ENCODE results near the gene PTPN22.

DNA sequence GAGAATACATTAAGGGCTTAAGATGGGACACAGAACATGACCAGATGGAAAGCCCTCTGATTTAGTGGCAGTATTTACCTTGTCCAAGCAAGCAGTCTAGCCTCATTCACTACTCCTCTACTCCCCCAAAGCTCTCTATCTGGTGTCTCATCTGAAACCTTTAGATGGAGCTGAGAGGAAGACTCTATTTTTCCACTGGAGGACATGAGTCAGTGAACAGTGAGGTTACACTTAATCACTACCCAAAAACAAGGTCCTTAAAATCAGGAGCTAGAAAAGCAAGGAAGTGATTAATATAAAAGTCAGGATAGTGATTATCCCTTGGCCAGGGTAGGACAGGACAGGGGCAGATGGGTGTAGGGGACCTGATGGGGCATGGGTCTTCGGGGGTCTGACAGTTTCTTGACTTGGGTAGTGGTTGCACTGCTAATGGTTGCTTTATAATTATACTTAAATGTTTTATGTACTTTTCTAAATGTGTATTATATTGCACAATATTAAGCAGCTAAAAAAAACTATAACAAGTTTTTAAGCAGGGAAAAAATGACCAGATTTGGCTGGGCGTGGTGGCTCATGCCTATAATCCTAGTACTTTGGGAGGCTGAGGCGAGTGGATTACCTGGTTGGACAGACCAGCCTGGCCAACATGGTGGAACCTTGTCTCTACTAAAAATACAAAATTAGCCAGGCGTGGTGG lies 3.0 kb downstream of the PTPN22 start:
- TF ChIP-seq, protein P1, sequence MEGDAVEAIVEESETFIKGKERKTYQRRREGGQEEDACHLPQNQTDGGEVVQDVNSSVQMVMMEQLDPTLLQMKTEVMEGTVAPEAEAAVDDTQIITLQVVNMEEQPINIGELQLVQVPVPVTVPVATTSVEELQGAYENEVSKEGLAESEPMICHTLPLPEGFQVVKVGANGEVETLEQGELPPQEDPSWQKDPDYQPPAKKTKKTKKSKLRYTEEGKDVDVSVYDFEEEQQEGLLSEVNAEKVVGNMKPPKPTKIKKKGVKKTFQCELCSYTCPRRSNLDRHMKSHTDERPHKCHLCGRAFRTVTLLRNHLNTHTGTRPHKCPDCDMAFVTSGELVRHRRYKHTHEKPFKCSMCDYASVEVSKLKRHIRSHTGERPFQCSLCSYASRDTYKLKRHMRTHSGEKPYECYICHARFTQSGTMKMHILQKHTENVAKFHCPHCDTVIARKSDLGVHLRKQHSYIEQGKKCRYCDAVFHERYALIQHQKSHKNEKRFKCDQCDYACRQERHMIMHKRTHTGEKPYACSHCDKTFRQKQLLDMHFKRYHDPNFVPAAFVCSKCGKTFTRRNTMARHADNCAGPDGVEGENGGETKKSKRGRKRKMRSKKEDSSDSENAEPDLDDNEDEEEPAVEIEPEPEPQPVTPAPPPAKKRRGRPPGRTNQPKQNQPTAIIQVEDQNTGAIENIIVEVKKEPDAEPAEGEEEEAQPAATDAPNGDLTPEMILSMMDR (IDR thresholded peaks at IDR 0.05) = no peak
- no peak for TF ChIP-seq POLR2A (IDR thresholded peaks at IDR 0.05)
